LNCAP (cell line): ENCODE measurements around the gene DPYD.

Experiments used
- CTCF ChIP-seq: fragments of 450-650 bp; IDR thresholded peaks from 2 replicates; pipeline ENCODE4 v1.5.1; 2017; ENCODE audit warnings: mild to moderate bottlenecking

Gene DPYD

GRCh38 chr1:97630948-97631347 lies 289.9 kb downstream of the DPYD start:
- TF ChIP-seq CTCF, result no peak

GRCh38 chr1:97630281-97630680 lies 290.6 kb downstream of the DPYD start:
- no peak for TF ChIP-seq CTCF

GRCh38 chr1:97623220-97623619 lies 297.6 kb downstream of the DPYD start:
- TF ChIP-seq CTCF, result no peak

- no peak for TF ChIP-seq CTCF
Measured at GRCh38 chr1:97621955-97622354, 298.9 kb downstream of the DPYD start.

GRCh38 chr1:97619706-97620105 lies 301.1 kb downstream of the DPYD start:
- no peak for TF ChIP-seq CTCF

GRCh38 chr1:97610748-97611147 lies 310.1 kb downstream of the DPYD start:
- TF ChIP-seq CTCF, result no peak

- TF ChIP-seq CTCF, result no peak
Measured at GRCh38 chr1:97610102-97610501, 310.7 kb downstream of the DPYD start.

- TF ChIP-seq CTCF, result no peak
Measured at GRCh38 chr1:97608272-97608671, 312.6 kb downstream of the DPYD start.
